Fibroblast of pulmonary artery (primary cell): ENCODE measurements around the gene ZBTB7B.

Experiments used
- DNase-seq: peaks from one replicate; pipeline ENCODE4 v3.0.0-alpha.2; 2010; ENCODE audit warnings: low read depth
- H3K4me3 ChIP-seq: replicated peaks from 2 replicates; pipeline ENCODE4 v1.5.1; 2011; ENCODE audit warnings: low read depth, mild to moderate bottlenecking, control low read depth, low read length, moderate library complexity
- TF ChIP-seq, protein P1 (sequence below): IDR thresholded peaks from 2 replicates; pipeline ENCODE4 v1.5.1; 2011; ENCODE audit warnings: mild to moderate bottlenecking, control low read depth, low read length, inconsistent platforms; ENCODE audit errors: missing control alignments

The ZBTB7B gene

DNA sequence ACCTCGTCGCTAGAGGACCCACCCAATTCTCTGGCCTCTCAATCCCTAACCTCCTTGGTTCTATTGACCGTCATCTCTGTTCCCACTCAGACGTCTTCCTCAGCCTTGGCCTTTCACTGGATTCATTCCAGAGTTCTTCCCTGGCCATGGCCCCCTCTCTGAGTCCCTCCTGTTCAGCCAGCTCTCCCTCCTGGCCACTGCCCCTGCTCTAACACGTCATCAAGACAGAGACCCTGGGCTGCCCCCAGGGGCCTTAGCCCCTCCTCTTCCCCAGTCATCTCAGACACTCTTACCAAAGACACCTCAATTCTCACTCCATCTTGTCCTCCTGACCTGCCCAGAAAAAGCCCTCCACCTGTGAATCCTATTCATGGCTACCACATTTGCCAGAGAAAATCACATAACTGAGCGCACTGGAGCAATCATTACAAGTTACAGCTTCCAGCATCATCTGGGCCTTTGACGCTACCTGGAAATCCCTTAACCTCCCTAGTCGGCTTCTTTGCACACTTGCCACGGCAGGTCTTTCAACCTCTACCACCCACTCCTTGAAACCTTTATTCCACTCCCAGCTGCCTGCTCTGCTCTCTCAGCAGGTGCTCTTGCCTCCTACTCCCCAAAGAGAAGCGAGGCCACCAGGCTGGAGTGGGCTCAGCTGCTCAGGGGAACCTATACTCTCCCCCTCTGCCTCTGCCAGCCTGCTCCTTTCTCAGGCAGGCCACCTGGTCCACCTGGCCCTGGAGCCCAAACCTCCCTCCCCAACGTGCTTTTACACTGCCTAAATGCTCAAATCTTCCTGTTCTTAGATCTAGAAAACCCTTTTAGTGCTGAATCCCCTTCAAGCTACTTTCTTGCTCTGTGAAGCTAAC lies 17.0 kb downstream of the ZBTB7B start:
- DNase-seq = no peak
- no peak overlapping the region for H3K4me3 ChIP-seq
- TF ChIP-seq, protein P1, sequence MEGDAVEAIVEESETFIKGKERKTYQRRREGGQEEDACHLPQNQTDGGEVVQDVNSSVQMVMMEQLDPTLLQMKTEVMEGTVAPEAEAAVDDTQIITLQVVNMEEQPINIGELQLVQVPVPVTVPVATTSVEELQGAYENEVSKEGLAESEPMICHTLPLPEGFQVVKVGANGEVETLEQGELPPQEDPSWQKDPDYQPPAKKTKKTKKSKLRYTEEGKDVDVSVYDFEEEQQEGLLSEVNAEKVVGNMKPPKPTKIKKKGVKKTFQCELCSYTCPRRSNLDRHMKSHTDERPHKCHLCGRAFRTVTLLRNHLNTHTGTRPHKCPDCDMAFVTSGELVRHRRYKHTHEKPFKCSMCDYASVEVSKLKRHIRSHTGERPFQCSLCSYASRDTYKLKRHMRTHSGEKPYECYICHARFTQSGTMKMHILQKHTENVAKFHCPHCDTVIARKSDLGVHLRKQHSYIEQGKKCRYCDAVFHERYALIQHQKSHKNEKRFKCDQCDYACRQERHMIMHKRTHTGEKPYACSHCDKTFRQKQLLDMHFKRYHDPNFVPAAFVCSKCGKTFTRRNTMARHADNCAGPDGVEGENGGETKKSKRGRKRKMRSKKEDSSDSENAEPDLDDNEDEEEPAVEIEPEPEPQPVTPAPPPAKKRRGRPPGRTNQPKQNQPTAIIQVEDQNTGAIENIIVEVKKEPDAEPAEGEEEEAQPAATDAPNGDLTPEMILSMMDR = no peak

DNA sequence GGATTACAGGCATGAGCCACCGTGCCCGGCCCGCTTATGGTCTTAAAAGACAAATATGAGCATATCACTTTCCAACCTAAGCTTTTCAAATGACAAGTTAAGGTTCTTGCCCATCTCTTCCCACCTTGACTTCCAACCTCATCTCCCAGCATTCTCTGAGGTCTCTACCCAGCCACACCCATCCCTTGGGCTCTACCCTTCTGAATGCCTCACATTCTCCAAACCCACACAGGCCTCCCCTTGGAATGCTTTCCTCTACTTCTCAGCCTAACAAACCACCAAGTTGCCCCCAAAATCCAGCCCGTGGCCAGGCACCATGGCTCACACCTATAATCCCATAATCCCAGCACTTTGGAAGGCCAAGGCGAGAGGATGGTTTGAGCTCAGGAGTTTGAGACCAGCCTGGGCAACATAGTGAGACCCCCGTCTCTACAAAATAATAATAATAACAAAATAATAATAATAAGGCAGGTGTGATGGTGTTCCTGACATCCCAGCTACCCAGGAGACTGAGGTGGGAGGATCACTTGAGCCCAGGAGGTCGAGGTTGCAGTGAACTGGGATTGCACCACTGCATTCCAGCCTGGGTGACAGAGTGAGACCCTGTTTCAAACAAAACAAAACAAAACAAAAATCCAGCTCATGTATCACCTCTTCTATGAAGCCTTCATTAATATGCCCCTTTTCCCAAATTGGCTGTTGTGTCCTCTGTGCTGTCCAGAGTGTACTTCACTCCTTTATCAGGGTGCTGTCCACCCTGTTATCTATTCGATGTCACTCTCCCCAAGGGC lies 19.7 kb downstream of the ZBTB7B start:
- no peak for DNase-seq
- TF ChIP-seq, protein P1 = no peak
- no peak overlapping the region for H3K4me3 ChIP-seq

DNA sequence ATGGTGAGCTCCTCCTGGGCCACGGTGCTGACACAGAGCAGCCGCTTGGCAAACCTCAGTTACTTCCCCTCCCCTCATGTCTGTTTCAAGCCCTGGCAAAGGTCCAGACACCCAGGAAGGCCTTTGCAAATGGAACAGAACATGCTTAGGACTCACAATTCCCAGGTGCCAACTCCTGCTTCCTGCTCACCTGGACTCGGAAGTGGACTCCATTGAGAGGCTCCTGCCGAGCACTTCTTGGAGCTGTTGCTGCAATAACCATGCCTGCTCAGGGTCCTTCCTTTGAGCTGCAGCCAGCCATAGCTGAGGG lies 20.3 kb downstream of the ZBTB7B start:
- no peak overlapping the region for H3K4me3 ChIP-seq
- DNase-seq = no peak
- TF ChIP-seq, protein P1 = no peak

DNA sequence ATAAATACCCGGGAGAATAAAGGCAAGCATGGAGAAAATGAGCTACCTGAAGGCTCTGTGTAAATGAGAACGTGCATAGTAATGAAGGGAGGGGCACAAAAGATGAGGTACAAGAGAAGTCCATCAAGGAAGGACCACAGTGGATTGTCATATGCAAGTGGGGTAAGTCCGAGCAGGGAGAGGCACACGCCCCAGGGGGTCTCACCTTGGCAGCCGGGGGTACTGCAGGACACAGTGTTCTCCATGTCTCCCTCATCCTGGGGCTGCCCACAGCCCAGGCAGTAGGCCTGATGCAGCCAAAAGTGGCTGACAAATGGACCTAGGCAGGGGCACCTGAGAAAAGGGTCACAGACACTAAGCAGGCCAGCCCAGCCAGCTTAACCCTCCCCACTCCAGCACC lies 21.0 kb downstream of the ZBTB7B start:
- no peak for DNase-seq
- H3K4me3 ChIP-seq = no peak overlapping the region
- TF ChIP-seq, protein P1 = no peak

DNA sequence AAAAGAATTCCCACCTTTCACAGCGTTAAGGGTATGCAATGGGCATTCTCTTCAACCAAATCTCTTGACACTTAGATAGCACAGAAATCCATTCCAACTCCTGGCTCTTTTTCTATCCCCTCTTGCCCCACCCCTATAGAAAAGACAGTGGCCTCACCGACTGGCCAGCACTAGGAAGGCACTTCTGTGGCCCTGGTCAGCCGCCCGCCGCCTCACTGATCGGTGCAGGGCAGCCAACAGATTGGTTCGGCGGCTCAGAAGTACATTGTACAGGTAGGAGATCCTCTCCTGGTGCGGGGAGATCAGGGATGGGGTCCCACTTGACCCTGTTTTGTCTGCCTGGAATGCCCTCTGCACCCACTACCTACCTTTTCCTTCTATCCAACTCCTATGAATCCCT lies 21.7 kb downstream of the ZBTB7B start:
- TF ChIP-seq, protein P1 = no peak
- no peak overlapping the region for H3K4me3 ChIP-seq
- no peak for DNase-seq

DNA sequence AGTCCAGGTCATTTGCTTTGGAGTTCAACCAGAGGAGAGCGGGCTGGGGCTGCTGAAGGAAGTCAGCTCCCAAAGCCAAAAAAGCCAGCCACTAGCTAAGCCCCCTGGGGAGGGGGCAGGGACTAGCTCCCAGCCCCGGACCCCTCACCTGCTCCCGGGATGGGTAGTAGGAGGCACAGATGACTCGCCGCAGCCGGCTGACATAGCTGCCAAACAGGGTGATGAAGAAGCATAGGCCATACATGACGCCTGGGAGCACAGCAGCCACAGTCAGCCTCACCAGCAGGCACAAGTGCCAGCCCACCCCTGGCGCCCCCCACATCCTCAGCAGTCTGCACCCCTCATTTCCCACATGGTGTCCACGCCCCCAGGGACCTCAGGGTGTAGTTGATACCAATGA lies 23.6 kb downstream of the ZBTB7B start:
- no peak overlapping the region for H3K4me3 ChIP-seq
- TF ChIP-seq, protein P1 = no peak
- DNase-seq = no peak
